Heart left ventricle (tissue), 16 donors: Measurements from ENCODE around the gene UBTD1. TPM values are rescaled to one million over a fixed set of nuclear protein-coding genes. Genes with fewer than 3 reads are reported as not detected.

Source experiments
- ATAC-seq, 4 donors: fragments of 200-7000 bp; cut with Tn5 transposase; one replicate each; pipeline ENCODE4 v1.9.1; 2020 to 2022; ENCODE audit warnings: moderate library complexity in 4 of 4, mild to moderate bottlenecking in 3 of 4, moderate number of reproducible peaks in 1 of 4
- DNase-seq, 5 donors: peaks; one replicate each; pipeline ENCODE4 v3.0.0-alpha.2; 2020
- H3K27ac ChIP-seq, 12 donors: fragments of 200-600 bp; sonication (generic) in 4 of 12; one replicate each; pipeline versions ENCODE4 v1.5.0 to v1.8.0; 2016 to 2022; ENCODE audit warnings: mild to moderate bottlenecking in 2 of 12
- H3K27me3 ChIP-seq, 9 donors: fragments of 200-600 bp; sonication (generic) in 2 of 9; one replicate each; pipeline versions ENCODE4 v1.5.1 to v1.8.0; 2016 to 2022; ENCODE audit warnings: mild to moderate bottlenecking in 3 of 9
- H3K36me3 ChIP-seq, 9 donors: fragments of 200-600 bp; sonication (generic) in 2 of 9; one replicate each; pipeline versions ENCODE4 v1.5.0 to v1.8.0; 2018 to 2022; ENCODE audit warnings: mild to moderate bottlenecking in 2 of 9
- H3K4me1 ChIP-seq, 12 donors: fragments of 200-600 bp; sonication (generic) in 4 of 12; one replicate each; pipeline versions ENCODE4 v1.5.0 to v1.8.0; 2016 to 2022; ENCODE audit warnings: mild to moderate bottlenecking in 3 of 12
- H3K4me3 ChIP-seq, 12 donors: fragments of 200-600 bp; sonication (generic) in 4 of 12; one replicate each; pipeline versions ENCODE4 v1.5.0 to v1.8.0; 2017 to 2022; ENCODE audit warnings: mild to moderate bottlenecking in 9 of 12, moderate library complexity in 4 of 12
- H3K9me3 ChIP-seq, 12 donors: fragments of 200-600 bp; sonication (generic) in 4 of 12; one replicate each; pipeline versions ENCODE4 v1.5.0 to v1.8.0; 2016 to 2022; ENCODE audit warnings: mild to moderate bottlenecking in 1 of 12
- CTCF ChIP-seq, 12 donors: fragments of 200-600 bp; sonication (generic) in 4 of 12; IDR thresholded peaks; one replicate each; pipeline versions ENCODE4 v1.5.0 to v1.8.0; 2018 to 2022; ENCODE audit warnings: antibody characterized with exemption in 12 of 12, mild to moderate bottlenecking in 5 of 12
- POLR2A ChIP-seq, 2 donors: fragments of 450-650 bp; IDR thresholded peaks; one replicate each; pipeline ENCODE4 v1.6.1; 2017; ENCODE audit warnings: antibody characterized with exemption in 2 of 2, mild to moderate bottlenecking in 2 of 2, moderate library complexity in 2 of 2
- WGBS, 4 donors: extraction: QIAGEN DNeasy Blood & Tissue Kit in 2 of 4; methylation state at CpG; one replicate each; pipeline versions ENCODE4 v1.1.5 to v1.1.7; 2013 to 2018; 5-methylcytosine and 5-hydroxymethylcytosine counted together
- intact Hi-C, 10 donors: fragments of 100-400 bp; cut with DNase I; formaldehyde crosslinking; loops; one replicate each; pipeline versions ENCODE4 v1.11.1 to v1.14.2; 2022
- polyA plus RNA-seq, 2 donors: library from polyadenylated mRNA; stranded (reverse); fragments of 200-250 nt; gene quantifications; one replicate each; pipeline ENCODE4 v1.2.3, GENCODE V29; 2013
- total RNA-seq, 9 donors: library from RNA; depleted of rRNA in 2 of 9; stranded (reverse); fragments of >200 nt in 2 of 9; fragmentation: NEBNext Ultra II Directional in 3 of 9; extraction: Animal tissue kit (Norgen Biotek cat#: 25700) in 3 of 9; gene quantifications; one replicate each; pipeline versions ENCODE4 v1.1.0 to v1.2.4, GENCODE V29; 2016 to 2023
- donor health status: ischemic (EF 13 %, LVEDD 7.1; RV severe dilation, severe dysfunction).
- donor health status: healthy with polysubstance abuse.
- donor health status: DM: no; HTN: yes; CAD: no.
- donor health status: DM: no; HTN: no; CAD: no.
- donor health status: ischemic (EF 25% LVEDD 6.9; RV normal size, moderate dysfunction).
- donor health status: ischemic (EF 25% LVEDD 5.7; RV mildly dilated, moderate dysfunction).
- donor health status: healthy.
- donor health status: DM: yes; HTN: yes; CAD: no.
- donor health status: ischemic (EF 35%, LVEDD 5.7; RV mildly dilated, moderate dysfunction).
- donor health status: nonischemic (EF 11% LVEDD 7.7; RV severe dilation, severe dysfunction).
- donor health status: DM: yes; HTN: yes; CAD: no.
- donor health status: PGD.
- donor health status: ischemic (EF 29% LVEDD 5.4; RV normal size, mild dysfunction).
- donor health status: nonischemic (EF 23%, LVEDD 6.1; RV moderate dilation, normal function).

Gene UBTD1
- total and polyA plus RNA-seq, 11 donors = 18.2 to 49.7 (median 28.2) TPM

DNA sequence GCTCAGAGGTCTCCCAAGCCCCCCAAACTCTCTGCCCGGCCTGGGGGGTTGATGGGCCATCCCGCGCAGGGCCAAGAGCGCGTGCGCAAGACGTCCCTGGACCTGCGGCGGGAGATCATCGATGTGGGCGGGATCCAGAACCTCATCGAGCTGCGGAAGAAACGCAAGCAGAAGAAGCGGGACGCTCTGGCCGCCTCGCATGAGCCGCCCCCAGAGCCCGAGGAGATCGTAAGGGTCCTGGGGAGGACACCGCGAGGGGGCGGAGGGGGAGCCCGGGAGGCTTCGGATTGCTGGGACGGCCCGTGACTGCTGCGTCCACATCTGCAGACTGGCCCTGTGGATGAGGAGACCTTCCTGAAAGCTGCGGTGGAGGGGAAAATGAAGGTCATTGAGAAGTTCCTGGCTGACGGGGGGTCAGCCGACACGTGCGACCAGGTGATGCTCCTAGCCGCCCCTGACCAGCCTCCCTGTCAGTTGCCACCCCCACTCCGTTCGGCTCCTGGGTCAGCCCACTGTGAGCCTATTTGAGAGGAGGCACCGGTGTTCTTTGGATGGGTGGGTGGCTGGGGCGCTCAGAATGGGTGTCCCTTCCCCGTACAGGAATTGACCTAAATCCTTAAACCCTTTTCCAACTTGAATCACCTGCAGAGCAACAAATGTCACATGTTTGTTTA lies 79.6 kb downstream of the UBTD1 start:
- TF ChIP-seq CTCF (IDR thresholded peaks at IDR 0.05) (no peak), POLR2A (IDR thresholded peaks at IDR 0.05) (no peak)
- ATAC-seq (no peak), DNase-seq (no peak)
- H3K4me3 ChIP-seq = peak overlapping the region in 4 of 12 donors; percentile 6 to 31 (median 21)
- H3K4me1 ChIP-seq = peaks cover 0 to 29% (median 6%) of the 10 kb centered on the region in 12 donors
- intact Hi-C loops = no loop called here
- H3K36me3 ChIP-seq = peaks cover 0 to 5% (median 0%) of the 10 kb centered on the region in 9 donors
- 77 to 85% (median 81%) methylated on average over 33 to 40 of the region's 40 CpGs for WGBS, 4 donors
- peak overlapping the region in 2 of 12 donors; percentile 90 to 95 for H3K27ac ChIP-seq
- H3K9me3 ChIP-seq = no peaks in the 10 kb centered on the region
- H3K27me3 ChIP-seq = no peaks in the 10 kb centered on the region

DNA sequence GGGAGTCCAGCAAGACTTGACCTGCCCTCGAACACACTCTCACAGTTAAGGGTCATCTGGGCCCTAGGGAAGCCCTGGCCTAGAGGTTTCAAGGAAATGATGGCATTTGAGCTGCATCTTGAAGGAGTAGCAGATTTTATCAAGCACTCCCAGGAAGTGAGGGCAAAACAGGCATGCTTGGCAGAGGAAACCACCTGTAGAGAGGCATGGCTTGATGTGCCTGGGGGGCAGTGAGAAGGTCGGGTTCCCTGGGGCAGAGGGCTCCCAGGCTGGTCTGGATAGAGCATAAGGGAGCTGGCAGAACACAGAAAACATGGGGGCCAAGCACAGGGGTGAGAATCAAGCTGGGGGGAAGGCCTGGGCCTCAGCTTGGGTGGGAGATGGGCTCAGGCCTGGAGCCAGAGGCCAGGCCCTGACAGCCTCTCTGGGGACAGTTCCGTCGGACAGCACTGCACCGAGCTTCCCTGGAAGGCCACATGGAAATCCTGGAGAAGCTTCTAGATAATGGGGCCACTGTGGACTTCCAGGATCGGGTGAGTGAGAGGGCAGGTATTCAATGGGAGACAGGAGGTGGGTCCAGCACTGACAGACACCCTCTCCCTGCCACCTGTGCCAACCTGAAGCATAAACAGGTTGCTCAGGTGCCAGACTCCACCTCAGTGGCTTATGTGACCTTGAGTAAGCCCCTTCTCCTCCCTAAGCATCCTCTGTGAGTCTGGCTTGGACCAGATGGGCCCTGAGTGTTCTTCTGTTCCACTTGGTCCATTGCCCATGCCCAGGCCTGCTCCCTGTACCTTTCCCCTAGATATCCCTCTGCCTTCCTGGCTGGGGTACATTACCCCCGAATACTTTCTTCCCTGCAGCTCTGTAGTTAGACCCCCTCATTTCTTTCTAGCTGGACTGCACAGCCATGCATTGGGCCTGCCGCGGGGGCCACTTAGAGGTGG lies 82.0 kb downstream of the UBTD1 start:
- no peaks in the 10 kb centered on the region for H3K9me3 ChIP-seq
- ATAC-seq (no peak), DNase-seq (no peak)
- H3K36me3 ChIP-seq = peaks cover 0 to 5% (median 0%) of the 10 kb centered on the region in 9 donors
- peaks cover 0 to 36% (median 7%) of the 10 kb centered on the region in 12 donors for H3K4me1 ChIP-seq
- H3K27ac ChIP-seq = peak overlapping the region in 8 of 12 donors; percentile 33 to 92 (median 54)
- no peak overlapping the region for H3K4me3 ChIP-seq
- H3K27me3 ChIP-seq = no peaks in the 10 kb centered on the region
- WGBS, 4 donors = 70 to 82% (median 79%) methylated on average over 9 of the region's 9 CpGs
- intact Hi-C loops = no loop called here
- TF ChIP-seq CTCF (IDR thresholded peaks at IDR 0.05) (no peak), POLR2A (IDR thresholded peaks at IDR 0.05) (no peak)

DNA sequence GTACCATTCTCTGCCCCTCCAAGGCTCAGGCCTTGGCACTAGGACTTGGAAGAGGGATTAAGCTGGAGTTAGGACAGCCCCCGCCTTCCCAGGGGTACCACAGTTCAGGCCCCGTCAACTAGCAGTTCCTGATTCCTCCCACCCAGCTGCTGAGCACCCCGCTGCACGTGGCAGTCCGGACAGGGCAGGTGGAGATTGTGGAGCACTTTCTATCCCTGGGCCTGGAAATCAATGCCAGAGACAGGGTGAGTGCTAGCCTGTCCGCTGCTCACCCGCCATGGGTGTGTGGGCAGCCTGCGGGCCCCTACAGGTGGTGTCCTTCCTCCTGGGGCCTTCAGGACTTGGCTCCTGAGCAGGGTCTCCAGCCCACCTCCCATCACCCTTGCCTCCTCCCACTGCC lies 83.4 kb downstream of the UBTD1 start:
- Histone ChIP-seq H3K27me3 (no peaks in the 10 kb centered on the region), H3K4me3 (no peak overlapping the region), H3K9me3 (no peaks in the 10 kb centered on the region), H3K27ac (peak overlapping the region in 5 of 12 donors; percentile 8 to 92 (median 87)), H3K4me1 (peaks cover 0 to 43% (median 4%) of the 10 kb centered on the region in 12 donors), H3K36me3 (peaks cover 0 to 5% (median 0%) of the 10 kb centered on the region in 9 donors)
- 86 to 96% (median 93%) methylated on average over 5 to 8 of the region's 8 CpGs for WGBS, 4 donors
- ATAC-seq = no peak
- no peak for TF ChIP-seq CTCF (IDR thresholded peaks at IDR 0.05)
- no peak for TF ChIP-seq POLR2A (IDR thresholded peaks at IDR 0.05)
- intact Hi-C loops = no loop called here
- no peak for DNase-seq

- no peaks in the 10 kb centered on the region for H3K9me3 ChIP-seq
- intact Hi-C loops = no loop called here
- ATAC-seq = no peak
- peak overlapping the region in 11 of 12 donors; percentile 63 to 92 (median 82) for H3K27ac ChIP-seq
- WGBS, 4 donors = 87 to 92% (median 88%) methylated on average over 11 to 13 of the region's 13 CpGs
- H3K4me3 ChIP-seq = no peak overlapping the region
- no peak for DNase-seq
- H3K27me3 ChIP-seq = no peaks in the 10 kb centered on the region
- TF ChIP-seq POLR2A (IDR thresholded peaks at IDR 0.05) (no peak), CTCF (IDR thresholded peaks at IDR 0.05) (no peak)
- H3K4me1 ChIP-seq = peaks cover 0 to 43% (median 4%) of the 10 kb centered on the region in 12 donors
- H3K36me3 ChIP-seq = peaks cover 0 to 4% (median 0%) of the 10 kb centered on the region in 9 donors
These were observed 84.8 kb downstream of the UBTD1 start for GRCh38 chr10:97583476-97583875.
